Endothelial cell of umbilical vein (primary cell): ENCODE measurements around the gene CDC14B. TPM values are rescaled to one million over a fixed set of nuclear protein-coding genes. Genes with fewer than 3 reads are reported as not detected.

ENCODE experiments used
- BruUV-seq: library from RNA; stranded (reverse); fragments of 400-500 nt; replicated peaks from 2 replicates; lab custom pipeline; 2021; lab: Mats Ljungman, UMichigan
- CTCF ChIA-PET: fragments of 300-600, 350-600 bp; sonication (Branson Sonifier 250); formaldehyde crosslinking; loops from one replicate; lab custom pipeline; 2021; ENCODE audit warnings: antibody characterized with exemption, inconsistent platforms; lab: Charles Lee
- POLR2A ChIA-PET: fragments of 300-600, 350-600 bp; sonication (Branson Sonifier 250); formaldehyde crosslinking; loops from one replicate; lab custom pipeline; 2021; ENCODE audit warnings: antibody characterized with exemption, inconsistent platforms; lab: Charles Lee
- DNase-seq: peaks from one replicate; pipeline ENCODE4 v3.0.0-alpha.2; 2011; ENCODE audit warnings: low read depth, low spot score
- FAIRE-seq: peaks from 2 replicates; lab custom pipeline; 2011; peaks lifted over from hg19 to GRCh38; lab: Jason Lieb, UNC
- H2AFZ ChIP-seq: 2 replicates; pipeline ENCODE4 v1.6.0; 2012; ENCODE audit warnings: low read depth, low read length, control low read depth, inconsistent platforms
- H3K27ac ChIP-seq: 2 replicates; pipeline ENCODE4 v1.5.1; 2011; ENCODE audit warnings: low read depth, mild to moderate bottlenecking, control low read depth, low read length, moderate library complexity; ENCODE audit not compliant: insufficient read depth
- H3K27me3 ChIP-seq, 2 experiments: 2 replicates each; pipeline versions ENCODE4 v1.6.0 to v1.6.1; 2011; ENCODE audit warnings: low read length in 2 of 2, mixed read lengths in 1 of 2; ENCODE audit not compliant: control insufficient read depth in 2 of 2, insufficient read depth in 2 of 2
- H3K36me3 ChIP-seq, 2 experiments: 2 replicates in 1 of 2; 3 replicates in 1 of 2; pipeline ENCODE4 v1.5.1; 2011; ENCODE audit warnings: low read length in 2 of 2, mild to moderate bottlenecking in 1 of 2, moderate library complexity in 1 of 2; ENCODE audit not compliant: control insufficient read depth in 2 of 2, insufficient read depth in 2 of 2; ENCODE audit errors: extremely low read depth in 1 of 2
- H3K4me1 ChIP-seq: 3 replicates; pipeline ENCODE4 v1.5.1; 2011; ENCODE audit warnings: mild to moderate bottlenecking, low read length; ENCODE audit not compliant: control insufficient read depth, insufficient read depth; ENCODE audit errors: extremely low read depth
- H3K4me2 ChIP-seq: 2 replicates; pipeline ENCODE4 v1.6.1; 2011; ENCODE audit warnings: low read length, control low read depth, mixed read lengths; ENCODE audit not compliant: insufficient read depth
- H3K4me3 ChIP-seq, 3 experiments: fragments of 200-600 bp in 1 of 3; sonication (generic), shearing (Covaris generic) in 1 of 3; replicated peaks in 1 of 3; 2 replicates each; pipeline ENCODE4 v1.5.1; 2011 to 2016; ENCODE audit warnings: control low read depth in 3 of 3, low read length in 3 of 3, mild to moderate bottlenecking in 2 of 3, inconsistent platforms in 1 of 3, low read depth in 1 of 3, moderate library complexity in 1 of 3; ENCODE audit not compliant: insufficient read depth in 1 of 3
- H3K79me2 ChIP-seq: 2 replicates; pipeline ENCODE4 v1.6.0; 2012; ENCODE audit warnings: low read length, inconsistent platforms; ENCODE audit not compliant: control insufficient read depth, insufficient read depth
- H3K9ac ChIP-seq: replicated peaks from 2 replicates; pipeline ENCODE3; 2011; ENCODE audit warnings: low read length, control low read depth; ENCODE audit not compliant: insufficient read depth; ENCODE audit errors: extremely low read depth
- H3K9me1 ChIP-seq: replicated peaks from 3 replicates; pipeline ENCODE4 v1.6.0; 2011; ENCODE audit warnings: mild to moderate bottlenecking, low read length; ENCODE audit not compliant: control insufficient read depth, insufficient read depth; ENCODE audit errors: extremely low read depth
- H3K9me3 ChIP-seq: replicated peaks from 2 replicates; pipeline ENCODE4 v1.5.1; 2012; ENCODE audit warnings: low read length, inconsistent platforms; ENCODE audit not compliant: control insufficient read depth, insufficient read depth
- H4K20me1 ChIP-seq: replicated peaks from 2 replicates; pipeline ENCODE3; 2011; ENCODE audit warnings: mild to moderate bottlenecking, low read length; ENCODE audit not compliant: control insufficient read depth, insufficient read depth; ENCODE audit errors: extremely low read depth
- EZH2 ChIP-seq: IDR thresholded peaks from 2 replicates; pipeline ENCODE4 v1.6.1; 2012; ENCODE audit warnings: borderline replicate concordance, low read depth, mild to moderate bottlenecking, moderate library complexity, low read length, inconsistent platforms; ENCODE audit not compliant: severe bottlenecking
- FOS ChIP-seq: IDR thresholded peaks from 2 replicates; pipeline ENCODE4 v1.6.1; 2011; ENCODE audit warnings: mild to moderate bottlenecking, low read length, moderate library complexity, borderline replicate concordance; ENCODE audit not compliant: insufficient read depth
- GATA2 ChIP-seq: IDR thresholded peaks from 2 replicates; pipeline ENCODE4 v1.7.0; 2011; ENCODE audit warnings: low read depth, mild to moderate bottlenecking, moderate library complexity, mixed read lengths, low read length; ENCODE audit not compliant: insufficient read length, insufficient read depth
- JUN ChIP-seq: IDR thresholded peaks from 2 replicates; pipeline ENCODE4 v1.6.1; 2011; ENCODE audit warnings: borderline replicate concordance, low read depth; ENCODE audit not compliant: insufficient read length, insufficient read depth
- MYC ChIP-seq: IDR thresholded peaks from one replicate; pipeline ENCODE4 v1.6.1; 2011; ENCODE audit warnings: mild to moderate bottlenecking, low read depth, low read length
- POLR2A ChIP-seq: IDR thresholded peaks from 2 replicates; pipeline ENCODE4 v1.6.1; 2012; ENCODE audit warnings: low read depth, mild to moderate bottlenecking, control low read depth, low read length
- POLR2AphosphoS5 ChIP-seq: IDR thresholded peaks from 2 replicates; pipeline ENCODE4 v1.6.1; 2012; ENCODE audit warnings: low read depth, mild to moderate bottlenecking, control low read depth, low read length, moderate library complexity; ENCODE audit not compliant: insufficient read depth
- dilution Hi-C: fragments of 300-500 bp; cut with MboI; formaldehyde crosslinking; loops from one replicate; pipeline ENCODE4 v1.15.0; 2019; ENCODE audit warnings: low sequenced_read_pairs; ENCODE audit not compliant: extremely low pct_ligation_motif_present
- intact Hi-C: fragments of 100-400 bp; cut with micrococcal nuclease; formaldehyde crosslinking; loops from one replicate; pipeline ENCODE4 v1.10.0; 2022
- polyA plus RNA-seq, 4 experiments: library from polyadenylated mRNA; depleted of rRNA in 3 of 4; stranded (reverse) in 3 of 4; unstranded in 1 of 4; fragments of >200 nt; gene quantifications; 2 replicates each; pipeline versions ENCODE4 v1.2.1 to v1.2.3, GENCODE V29; 2011 to 2012; ENCODE audit warnings: missing spikeins in 1 of 4
- total RNA-seq: library from RNA; stranded (reverse); gene quantifications from 2 replicates; pipeline ENCODE4 v1.2.3, GENCODE V29; 2021
- TF ChIP-seq, protein P1 (sequence below), 2 donors: IDR thresholded peaks; 1 replicate in 1 of 2; 2 replicates in 1 of 2; pipeline ENCODE4 v1.5.1; 2011; ENCODE audit warnings: low read length in 2 of 2, mild to moderate bottlenecking in 2 of 2, moderate library complexity in 2 of 2, control low read depth in 1 of 2, inconsistent platforms in 1 of 2, low read depth in 1 of 2; ENCODE audit not compliant: insufficient read depth in 1 of 2; ENCODE audit errors: extremely low read depth in 1 of 2
- TF ChIP-seq, protein P2 (sequence below): IDR thresholded peaks from 2 replicates; pipeline ENCODE4 v1.6.1; 2011; ENCODE audit not compliant: insufficient read depth, insufficient read length

The CDC14B gene
- total and polyA plus RNA-seq, 2 donors (not counting 3 experiments of a cell fraction or from before 2014, with no cell fraction given) = 0.39 to 0.93 TPM

DNA sequence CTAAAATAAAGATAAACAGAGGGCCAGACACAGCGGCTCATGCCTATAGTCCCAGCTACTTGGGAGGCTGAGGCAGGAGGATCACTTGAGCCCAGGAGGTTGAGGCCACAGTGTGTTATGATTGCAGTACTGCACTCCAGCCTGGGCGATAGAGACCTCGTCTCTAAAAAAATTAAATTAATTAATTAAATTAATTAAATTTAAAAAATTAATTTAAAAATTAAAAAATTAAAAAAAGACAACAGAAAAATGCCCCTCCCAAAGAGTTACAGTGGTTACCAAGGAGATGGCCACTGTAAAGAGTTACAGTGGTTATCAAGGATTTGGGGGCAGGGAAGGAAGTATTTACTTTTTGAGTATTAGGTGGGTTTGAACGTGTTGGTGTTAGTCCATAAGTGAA is 38.3 kb downstream of the CDC14B start:
- FAIRE-seq (no peak), DNase-seq (no peak)
- no peak overlapping the region for H2AFZ ChIP-seq
- H3K27ac ChIP-seq = no peak overlapping the region
- peaks cover 0 to 3% of the 10 kb centered on the region in 2 experiments for H3K27me3 ChIP-seq
- intact Hi-C loops = no loop called here
- no peak overlapping the region for H3K4me2 ChIP-seq
- CTCF ChIA-PET = interaction anchor here (0.6 to 1.1 kb wide), 3 partner anchors 13 to 107 kb away, joined by 3 read pairs; no protein-coding TSS in a partner anchor
- H3K9me3 ChIP-seq = no peaks in the 10 kb centered on the region
- H4K20me1 ChIP-seq = no peaks in the 10 kb centered on the region
- POLR2A ChIA-PET = no interaction called here
- BruUV-seq = no TSS peak
- H3K4me1 ChIP-seq = no peaks in the 10 kb centered on the region
- H3K79me2 ChIP-seq = no peaks in the 10 kb centered on the region
- H3K36me3 ChIP-seq = no peaks in the 10 kb centered on the region
- no peaks in the 10 kb centered on the region for H3K9me1 ChIP-seq
- H3K4me3 ChIP-seq = no peak overlapping the region
- H3K9ac ChIP-seq = no peak overlapping the region
- no peak for TF ChIP-seq JUN
- no peak for TF ChIP-seq POLR2A
- no peak for TF ChIP-seq MYC
- TF ChIP-seq FOS = no peak
- TF ChIP-seq, protein P1, sequence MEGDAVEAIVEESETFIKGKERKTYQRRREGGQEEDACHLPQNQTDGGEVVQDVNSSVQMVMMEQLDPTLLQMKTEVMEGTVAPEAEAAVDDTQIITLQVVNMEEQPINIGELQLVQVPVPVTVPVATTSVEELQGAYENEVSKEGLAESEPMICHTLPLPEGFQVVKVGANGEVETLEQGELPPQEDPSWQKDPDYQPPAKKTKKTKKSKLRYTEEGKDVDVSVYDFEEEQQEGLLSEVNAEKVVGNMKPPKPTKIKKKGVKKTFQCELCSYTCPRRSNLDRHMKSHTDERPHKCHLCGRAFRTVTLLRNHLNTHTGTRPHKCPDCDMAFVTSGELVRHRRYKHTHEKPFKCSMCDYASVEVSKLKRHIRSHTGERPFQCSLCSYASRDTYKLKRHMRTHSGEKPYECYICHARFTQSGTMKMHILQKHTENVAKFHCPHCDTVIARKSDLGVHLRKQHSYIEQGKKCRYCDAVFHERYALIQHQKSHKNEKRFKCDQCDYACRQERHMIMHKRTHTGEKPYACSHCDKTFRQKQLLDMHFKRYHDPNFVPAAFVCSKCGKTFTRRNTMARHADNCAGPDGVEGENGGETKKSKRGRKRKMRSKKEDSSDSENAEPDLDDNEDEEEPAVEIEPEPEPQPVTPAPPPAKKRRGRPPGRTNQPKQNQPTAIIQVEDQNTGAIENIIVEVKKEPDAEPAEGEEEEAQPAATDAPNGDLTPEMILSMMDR (IDR thresholded peaks at IDR 0.05; ENCODE audit: extremely low read depth in 1 of 2, insufficient read depth in 1 of 2, low read depth in 1 of 2, low read length in 2 of 2) = no peak
- no peak for TF ChIP-seq GATA2
- no peak for TF ChIP-seq EZH2
- TF ChIP-seq, protein P2, sequence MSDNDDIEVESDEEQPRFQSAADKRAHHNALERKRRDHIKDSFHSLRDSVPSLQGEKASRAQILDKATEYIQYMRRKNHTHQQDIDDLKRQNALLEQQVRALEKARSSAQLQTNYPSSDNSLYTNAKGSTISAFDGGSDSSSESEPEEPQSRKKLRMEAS = no peak
- no peak for TF ChIP-seq POLR2AphosphoS5
- dilution Hi-C loops = no loop called here
